Measurements from ENCODE around the gene PPM1H.

Gene PPM1H

GRCh38 chr12:62707939-62708338 is 227.0 kb downstream of the PPM1H start:
- TF ChIP-seq, protein P1, sequence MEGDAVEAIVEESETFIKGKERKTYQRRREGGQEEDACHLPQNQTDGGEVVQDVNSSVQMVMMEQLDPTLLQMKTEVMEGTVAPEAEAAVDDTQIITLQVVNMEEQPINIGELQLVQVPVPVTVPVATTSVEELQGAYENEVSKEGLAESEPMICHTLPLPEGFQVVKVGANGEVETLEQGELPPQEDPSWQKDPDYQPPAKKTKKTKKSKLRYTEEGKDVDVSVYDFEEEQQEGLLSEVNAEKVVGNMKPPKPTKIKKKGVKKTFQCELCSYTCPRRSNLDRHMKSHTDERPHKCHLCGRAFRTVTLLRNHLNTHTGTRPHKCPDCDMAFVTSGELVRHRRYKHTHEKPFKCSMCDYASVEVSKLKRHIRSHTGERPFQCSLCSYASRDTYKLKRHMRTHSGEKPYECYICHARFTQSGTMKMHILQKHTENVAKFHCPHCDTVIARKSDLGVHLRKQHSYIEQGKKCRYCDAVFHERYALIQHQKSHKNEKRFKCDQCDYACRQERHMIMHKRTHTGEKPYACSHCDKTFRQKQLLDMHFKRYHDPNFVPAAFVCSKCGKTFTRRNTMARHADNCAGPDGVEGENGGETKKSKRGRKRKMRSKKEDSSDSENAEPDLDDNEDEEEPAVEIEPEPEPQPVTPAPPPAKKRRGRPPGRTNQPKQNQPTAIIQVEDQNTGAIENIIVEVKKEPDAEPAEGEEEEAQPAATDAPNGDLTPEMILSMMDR (IDR thresholded peaks at IDR 0.05; ENCODE audit: low read depth, low read length, missing control alignments), result no peak
- H3K4me3 ChIP-seq (replicated peaks; ENCODE audit: low read depth, low read length), result no peak overlapping the region
- no peak for DNase-seq (ENCODE audit: extremely low read depth, low read depth)

- H3K4me3 ChIP-seq (replicated peaks; ENCODE audit: low read depth, low read length), result no peak overlapping the region
- DNase-seq (ENCODE audit: extremely low read depth, low read depth), result no peak
- TF ChIP-seq, protein P1 (IDR thresholded peaks at IDR 0.05; ENCODE audit: low read depth, low read length, missing control alignments), result no peak
These were observed 229.1 kb downstream of the PPM1H start for GRCh38 chr12:62705846-62706245.

GRCh38 chr12:62703011-62703380 is 232.0 kb downstream of the PPM1H start:
- no peak overlapping the region for H3K4me3 ChIP-seq (replicated peaks; ENCODE audit: low read depth, low read length)
- TF ChIP-seq, protein P1 (IDR thresholded peaks at IDR 0.05; ENCODE audit: low read depth, low read length, missing control alignments), result no peak
- no peak for DNase-seq (ENCODE audit: extremely low read depth, low read depth)

GRCh38 chr12:62701492-62701891 is 233.5 kb downstream of the PPM1H start:
- TF ChIP-seq, protein P1 (IDR thresholded peaks at IDR 0.05; ENCODE audit: low read depth, low read length, missing control alignments), result no peak
- H3K4me3 ChIP-seq (replicated peaks; ENCODE audit: low read depth, low read length), result no peak overlapping the region
- no peak for DNase-seq (ENCODE audit: extremely low read depth, low read depth)

- TF ChIP-seq, protein P1 (IDR thresholded peaks at IDR 0.05; ENCODE audit: low read depth, low read length, missing control alignments), result no peak
- no peak for DNase-seq (ENCODE audit: extremely low read depth, low read depth)
- no peak overlapping the region for H3K4me3 ChIP-seq (replicated peaks; ENCODE audit: low read depth, low read length)
These were observed 234.7 kb downstream of the PPM1H start for GRCh38 chr12:62700091-62700880.

DNA sequence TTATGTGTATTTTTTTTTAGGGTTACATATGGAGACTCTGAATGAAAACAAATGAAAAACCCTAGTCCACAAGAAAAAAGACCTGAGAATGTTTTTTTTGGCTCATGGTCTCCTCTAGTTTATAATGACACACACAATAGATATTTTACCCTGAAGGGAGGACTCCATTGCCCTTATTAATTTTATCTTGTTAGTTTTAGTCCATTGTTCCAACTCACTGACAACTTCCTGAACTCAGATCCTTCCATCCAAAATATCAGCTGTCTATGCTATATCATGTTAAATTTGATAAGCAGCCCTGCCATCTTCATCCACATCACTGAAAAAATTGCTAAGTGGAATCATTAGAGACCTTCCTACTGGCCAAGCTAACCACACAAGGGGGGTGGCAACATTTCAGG is 236.2 kb downstream of the PPM1H start:
- no peak for DNase-seq (ENCODE audit: extremely low read depth, low read depth)
- no peak overlapping the region for H3K4me3 ChIP-seq (replicated peaks; ENCODE audit: low read depth, low read length)
- TF ChIP-seq, protein P1 (IDR thresholded peaks at IDR 0.05; ENCODE audit: low read depth, low read length, missing control alignments), result no peak

- H3K4me3 ChIP-seq (replicated peaks; ENCODE audit: low read depth, low read length), result no peak overlapping the region
- DNase-seq (ENCODE audit: extremely low read depth, low read depth), result no peak
- TF ChIP-seq, protein P1 (IDR thresholded peaks at IDR 0.05; ENCODE audit: low read depth, low read length, missing control alignments), result no peak
These were observed 237.1 kb downstream of the PPM1H start for GRCh38 chr12:62697893-62698292.

All from HFF-Myc (cell line).